ENCODE data around the gene DLG5. TPM values are rescaled to one million over a fixed set of nuclear protein-coding genes. Genes with fewer than 3 reads are reported as not detected.

DLG5 gene
- total and polyA plus RNA-seq, 4 donors: 1.2 to 7.1 (median 4.6) TPM

DNA sequence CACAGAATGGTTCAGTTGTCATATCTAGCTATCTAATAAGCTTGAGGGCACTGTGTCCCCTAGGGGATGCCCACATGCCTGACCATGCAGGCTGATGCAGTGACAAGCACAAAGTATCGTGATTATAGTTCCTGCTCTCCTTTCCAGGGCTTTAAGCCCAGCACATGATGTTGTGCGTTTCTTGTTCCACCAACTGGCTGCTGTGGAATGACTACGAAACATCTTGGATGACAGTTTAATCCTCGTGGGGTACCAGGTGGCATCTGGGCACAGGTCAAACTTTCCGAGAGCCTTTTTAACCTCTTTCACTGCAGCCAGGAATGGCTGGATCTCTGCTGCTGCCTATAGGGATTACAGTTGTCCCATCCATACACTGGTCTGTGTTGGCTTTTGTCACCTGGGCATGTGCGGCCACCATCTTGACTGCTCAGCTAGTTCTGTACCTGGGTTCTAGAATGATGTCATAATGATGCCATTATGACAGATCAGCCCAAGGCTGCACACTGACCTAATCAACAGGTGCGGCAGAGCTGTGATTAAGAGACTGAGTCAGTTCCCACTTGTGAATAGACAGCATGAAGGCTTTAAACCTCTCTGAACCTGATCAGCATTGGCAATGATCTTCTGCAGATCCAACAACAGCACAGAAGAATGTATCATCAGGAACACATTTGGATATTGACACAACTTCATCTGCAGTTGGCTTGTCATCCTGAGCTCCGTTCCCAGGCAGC, 144.1 kb downstream of the DLG5 start:
- no peaks in the 10 kb centered on the region for H3K9me3 ChIP-seq (ENCODE audit: control insufficient read depth in 4 of 4, low read length in 3 of 4)
- H3K9ac ChIP-seq (ENCODE audit: low read depth in 1 of 2, low read length in 2 of 2): no peak overlapping the region
- no peak for DNase-seq (ENCODE audit: low spot score)
- no peak overlapping the region for H3K27ac ChIP-seq (ENCODE audit: low read depth in 1 of 2, low read length in 2 of 2)
- no peaks in the 10 kb centered on the region for H3K4me1 ChIP-seq (ENCODE audit: control insufficient read depth in 4 of 4, insufficient read depth in 4 of 4, low read length in 3 of 4)
- H3K36me3 ChIP-seq (ENCODE audit: control insufficient read depth in 4 of 4, insufficient read depth in 3 of 4, low read depth in 1 of 4, low read length in 3 of 4): peaks cover 0 to 3% (median 1%) of the 10 kb centered on the region in 4 donors
- no peak overlapping the region for H3K4me3 ChIP-seq (ENCODE audit: low read depth in 1 of 3, low read length in 3 of 3)
- WGBS: 97% methylated on average over 8 of the region's 8 CpGs
- TF ChIP-seq, protein P1, sequence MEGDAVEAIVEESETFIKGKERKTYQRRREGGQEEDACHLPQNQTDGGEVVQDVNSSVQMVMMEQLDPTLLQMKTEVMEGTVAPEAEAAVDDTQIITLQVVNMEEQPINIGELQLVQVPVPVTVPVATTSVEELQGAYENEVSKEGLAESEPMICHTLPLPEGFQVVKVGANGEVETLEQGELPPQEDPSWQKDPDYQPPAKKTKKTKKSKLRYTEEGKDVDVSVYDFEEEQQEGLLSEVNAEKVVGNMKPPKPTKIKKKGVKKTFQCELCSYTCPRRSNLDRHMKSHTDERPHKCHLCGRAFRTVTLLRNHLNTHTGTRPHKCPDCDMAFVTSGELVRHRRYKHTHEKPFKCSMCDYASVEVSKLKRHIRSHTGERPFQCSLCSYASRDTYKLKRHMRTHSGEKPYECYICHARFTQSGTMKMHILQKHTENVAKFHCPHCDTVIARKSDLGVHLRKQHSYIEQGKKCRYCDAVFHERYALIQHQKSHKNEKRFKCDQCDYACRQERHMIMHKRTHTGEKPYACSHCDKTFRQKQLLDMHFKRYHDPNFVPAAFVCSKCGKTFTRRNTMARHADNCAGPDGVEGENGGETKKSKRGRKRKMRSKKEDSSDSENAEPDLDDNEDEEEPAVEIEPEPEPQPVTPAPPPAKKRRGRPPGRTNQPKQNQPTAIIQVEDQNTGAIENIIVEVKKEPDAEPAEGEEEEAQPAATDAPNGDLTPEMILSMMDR (IDR thresholded peaks at IDR 0.05; ENCODE audit: low read depth, low read length, missing input control): no peak
- TF ChIP-seq RAD21 (IDR thresholded peaks at IDR 0.05) (no peak), SP1 (IDR thresholded peaks at IDR 0.05) (no peak), FOXA1 (IDR thresholded peaks at IDR 0.05) (no peak)
- H3K27me3 ChIP-seq (ENCODE audit: control insufficient read depth in 4 of 4, insufficient read depth in 4 of 4, low read length in 3 of 4): no peaks in the 10 kb centered on the region

DNA sequence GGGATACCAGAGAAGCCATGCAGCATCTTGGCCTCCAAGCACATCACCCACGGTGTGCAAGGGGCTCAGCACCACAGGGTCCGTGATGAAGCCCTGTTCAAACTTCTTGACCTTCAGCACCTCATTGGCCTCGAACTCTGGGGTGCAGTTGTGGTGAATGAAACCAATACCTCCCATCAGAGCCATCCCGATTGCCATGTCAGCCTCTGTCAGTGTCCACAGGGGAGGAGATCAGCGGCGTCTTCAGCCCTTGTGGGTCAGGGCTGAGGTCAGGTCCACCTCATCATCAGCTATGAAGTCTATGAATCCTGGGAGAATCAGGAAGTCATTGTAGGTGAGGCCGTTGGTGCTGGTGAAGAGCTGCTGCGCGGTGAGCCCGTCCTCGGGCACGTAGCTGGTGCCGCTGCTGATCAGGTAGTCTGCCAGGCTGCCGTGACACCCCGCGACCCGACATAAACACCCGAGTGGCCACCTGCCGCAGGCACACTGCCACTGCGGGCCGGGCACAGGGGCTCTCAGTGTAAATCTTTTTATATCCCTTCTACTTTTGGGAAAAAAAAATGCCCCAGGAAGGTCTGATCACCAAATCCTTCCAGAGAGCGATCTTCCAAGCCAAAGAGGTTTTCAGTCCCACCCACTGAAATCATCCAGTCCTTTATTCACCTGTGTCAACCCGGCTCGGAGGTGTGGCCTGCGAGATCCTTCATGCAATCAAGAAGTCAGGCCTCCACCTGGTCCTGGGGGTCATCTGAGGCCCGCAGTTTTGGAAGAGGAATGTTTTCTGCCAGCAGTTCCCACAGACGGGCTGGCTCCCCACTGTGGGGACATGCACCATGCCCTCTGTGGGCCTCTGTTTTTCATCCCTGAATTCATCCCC, 144.9 kb downstream of the DLG5 start:
- Histone ChIP-seq H3K9ac (ENCODE audit: low read depth in 1 of 2, low read length in 2 of 2) (no peak overlapping the region), H3K4me3 (ENCODE audit: low read depth in 1 of 3, low read length in 3 of 3) (no peak overlapping the region), H3K27me3 (ENCODE audit: control insufficient read depth in 4 of 4, insufficient read depth in 4 of 4, low read length in 3 of 4) (no peaks in the 10 kb centered on the region), H3K27ac (ENCODE audit: low read depth in 1 of 2, low read length in 2 of 2) (no peak overlapping the region), H3K9me3 (ENCODE audit: control insufficient read depth in 4 of 4, low read length in 3 of 4) (peaks cover 0 to 2% (median 0%) of the 10 kb centered on the region in 4 donors), H3K4me1 (ENCODE audit: control insufficient read depth in 4 of 4, insufficient read depth in 4 of 4, low read length in 3 of 4) (no peaks in the 10 kb centered on the region), H3K36me3 (ENCODE audit: control insufficient read depth in 4 of 4, insufficient read depth in 3 of 4, low read depth in 1 of 4, low read length in 3 of 4) (peaks cover 0 to 3% (median 1%) of the 10 kb centered on the region in 4 donors)
- no peak for TF ChIP-seq RAD21 (IDR thresholded peaks at IDR 0.05)
- TF ChIP-seq EGR1 (IDR thresholded peaks at IDR 0.05; ENCODE audit: low read depth in 2 of 2): no peak
- no peak for TF ChIP-seq FOXA2 (IDR thresholded peaks at IDR 0.05)
- TF ChIP-seq HNF4A (conservative IDR thresholded peaks at IDR 0.05): no peak
- no peak for TF ChIP-seq RXRA (IDR thresholded peaks at IDR 0.05)
- no peak for DNase-seq (ENCODE audit: low spot score)
- WGBS: 95% methylated on average over 27 of the region's 27 CpGs

GRCh38 chr10:77780180-77780579, 146.4 kb downstream of the DLG5 start:
- WGBS: 98% methylated on average over 9 of the region's 9 CpGs
- H3K9ac ChIP-seq (ENCODE audit: low read depth in 1 of 2, low read length in 2 of 2): no peak overlapping the region
- peaks cover 0 to 3% (median 1%) of the 10 kb centered on the region in 4 donors for H3K36me3 ChIP-seq (ENCODE audit: control insufficient read depth in 4 of 4, insufficient read depth in 3 of 4, low read depth in 1 of 4, low read length in 3 of 4)
- H3K9me3 ChIP-seq (ENCODE audit: control insufficient read depth in 4 of 4, low read length in 3 of 4): peaks cover 0 to 7% (median 4%) of the 10 kb centered on the region in 4 donors
- H3K27ac ChIP-seq (ENCODE audit: low read depth in 1 of 2, low read length in 2 of 2): no peak overlapping the region
- no peaks in the 10 kb centered on the region for H3K27me3 ChIP-seq (ENCODE audit: control insufficient read depth in 4 of 4, insufficient read depth in 4 of 4, low read length in 3 of 4)
- no peaks in the 10 kb centered on the region for H3K4me1 ChIP-seq (ENCODE audit: control insufficient read depth in 4 of 4, insufficient read depth in 4 of 4, low read length in 3 of 4)
- no peak for TF ChIP-seq NR2F2 (IDR thresholded peaks at IDR 0.05)
- no peak for TF ChIP-seq ATF3 (IDR thresholded peaks at IDR 0.05)
- no peak for TF ChIP-seq GABPA (IDR thresholded peaks at IDR 0.05 in 1 of 2, conservative IDR thresholded peaks at IDR 0.05 in 1 of 2)
- TF ChIP-seq RXRA (IDR thresholded peaks at IDR 0.05): no peak
- DNase-seq (ENCODE audit: low spot score): no peak
- H3K4me3 ChIP-seq (ENCODE audit: low read depth in 1 of 3, low read length in 3 of 3): no peak overlapping the region
